GM19239 (cell line): ENCODE data around the gene ADGRG3.
"Not testable (repeated sequence)": the region's sequence is repeated elsewhere in the genome, so short reads cannot be mapped to it uniquely, and the experiment has no call there.

Experiments used
- DNase-seq: peaks from one replicate; pipeline ENCODE4 v3.0.0; 2011; ENCODE audit warnings: low spot score; ENCODE audit not compliant: insufficient read length
- FAIRE-seq: peaks from 2 replicates; lab custom pipeline; 2011; peaks lifted over from hg19 to GRCh38; lab: Jason Lieb, UNC

The ADGRG3 gene

DNA sequence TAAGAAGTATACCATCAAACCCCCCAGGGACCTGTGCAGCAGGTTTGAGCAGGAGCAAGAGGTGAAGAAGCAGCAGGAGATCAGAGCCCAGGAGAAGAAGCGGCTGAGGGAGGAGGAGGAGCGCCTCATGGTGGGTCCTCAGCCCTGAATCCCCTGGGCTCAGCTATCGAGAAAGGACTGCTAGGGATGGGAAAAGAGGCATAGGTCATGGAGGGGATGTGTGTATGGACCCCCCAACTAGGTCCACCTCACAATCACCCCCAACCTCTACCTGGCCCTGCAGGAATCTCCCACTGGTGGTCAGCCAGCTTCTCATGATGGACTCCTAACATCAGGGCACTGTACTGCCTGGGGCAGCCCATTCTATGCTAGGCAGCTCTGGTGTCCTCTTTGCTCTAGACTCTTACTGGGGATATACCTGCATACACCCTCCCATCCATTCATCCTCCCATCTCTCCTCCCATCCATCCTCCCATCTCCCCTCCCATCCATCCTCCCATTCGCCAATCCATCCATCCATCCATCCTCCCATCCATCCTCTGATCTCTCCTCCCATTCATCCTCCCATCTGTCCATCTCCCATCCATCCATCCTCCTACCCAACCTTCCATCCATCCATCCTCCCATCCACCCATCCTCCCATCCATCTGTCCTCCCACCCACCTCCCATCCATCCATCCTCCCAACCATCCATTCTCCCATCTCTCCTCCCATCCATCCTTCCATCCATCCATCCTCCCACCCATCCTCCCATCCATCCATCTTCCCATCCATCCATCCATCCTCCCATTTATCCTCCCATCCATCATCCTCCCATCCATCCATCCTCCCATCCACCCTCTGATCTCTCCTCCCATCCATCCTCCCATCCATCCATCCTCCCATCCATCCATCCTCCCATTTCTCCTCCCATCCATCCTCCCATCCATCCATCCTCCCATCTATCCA is 37.1 kb downstream of the ADGRG3 start:
- DNase-seq: no peak
- no peak for FAIRE-seq

DNA sequence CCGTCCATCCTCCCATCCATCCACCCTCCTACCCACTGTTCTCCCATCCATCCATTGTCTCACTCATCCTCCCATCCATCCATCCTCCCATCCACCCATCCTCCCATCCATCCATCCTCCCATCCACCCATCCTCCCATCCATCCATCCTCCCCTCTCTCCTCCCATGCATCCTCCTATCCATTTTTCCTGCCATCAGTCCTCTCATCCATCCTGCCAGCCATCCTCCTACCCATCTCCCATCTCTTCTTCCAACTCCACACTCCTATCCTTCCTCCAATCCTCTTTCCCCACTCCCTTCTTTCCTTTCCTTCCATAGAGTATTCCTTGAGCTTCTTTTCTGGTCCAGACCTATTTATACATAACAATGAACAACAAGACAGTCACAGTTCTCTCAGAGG is 38.6 kb downstream of the ADGRG3 start:
- DNase-seq (no peak), FAIRE-seq (no peak)

GRCh38 chr16:57707331-57707730 is 39.2 kb downstream of the ADGRG3 start:
- FAIRE-seq: no peak
- DNase-seq: no peak

- no peak for FAIRE-seq
Measured at GRCh38 chr16:57708168-57708567, 40.1 kb downstream of the ADGRG3 start.

GRCh38 chr16:57709663-57710062 is 41.6 kb downstream of the ADGRG3 start:
- no peak for FAIRE-seq
- no peak for DNase-seq

More at GRCh38 chr16:57708168-57708567, 40.1 kb downstream of the ADGRG3 start:
- no peak for DNase-seq

DNA sequence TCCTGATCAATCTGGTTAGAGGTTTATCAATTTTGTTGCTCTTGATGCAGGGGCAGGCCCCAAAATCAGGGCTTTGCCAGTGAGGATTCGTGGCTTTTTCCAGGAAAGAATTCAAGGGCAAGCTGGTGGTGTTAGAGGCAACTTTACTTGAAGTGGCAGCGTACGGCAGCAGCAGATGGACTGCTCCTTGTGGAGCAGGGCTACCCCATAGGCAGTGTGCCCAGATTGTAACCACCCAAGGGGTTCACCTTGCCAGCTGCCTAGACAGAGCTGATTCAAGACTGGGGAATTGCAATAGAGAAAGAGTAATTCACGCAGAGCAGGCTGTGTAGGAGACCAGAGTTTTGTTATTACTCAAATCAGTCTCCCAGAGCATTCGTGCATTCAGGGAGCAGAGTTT is 43.2 kb downstream of the ADGRG3 start:
- no peak for FAIRE-seq

DNA sequence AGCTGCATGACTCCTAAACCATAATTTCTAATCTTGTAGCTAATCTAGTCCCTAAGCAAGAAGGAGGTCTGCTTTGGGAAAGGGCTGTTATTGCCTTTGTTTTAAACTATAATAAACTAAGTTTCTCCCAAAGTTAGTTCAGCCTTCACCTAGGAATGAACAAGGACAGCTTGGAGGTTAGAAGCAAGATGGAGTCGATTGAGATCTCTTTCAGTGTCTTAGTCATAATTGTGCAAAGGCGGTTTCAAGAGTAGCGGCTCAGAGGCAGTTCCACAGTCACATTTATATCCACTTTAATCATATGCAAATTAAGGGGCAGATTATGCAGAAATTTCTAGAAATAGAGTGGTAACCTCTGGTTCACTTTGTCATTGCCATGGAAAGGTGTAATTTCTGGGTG is 43.9 kb downstream of the ADGRG3 start:
- no peak for FAIRE-seq
- DNase-seq: no peak

More for the DNA sequence above, 43.2 kb downstream of the ADGRG3 start:
- DNase-seq: no peak

DNA sequence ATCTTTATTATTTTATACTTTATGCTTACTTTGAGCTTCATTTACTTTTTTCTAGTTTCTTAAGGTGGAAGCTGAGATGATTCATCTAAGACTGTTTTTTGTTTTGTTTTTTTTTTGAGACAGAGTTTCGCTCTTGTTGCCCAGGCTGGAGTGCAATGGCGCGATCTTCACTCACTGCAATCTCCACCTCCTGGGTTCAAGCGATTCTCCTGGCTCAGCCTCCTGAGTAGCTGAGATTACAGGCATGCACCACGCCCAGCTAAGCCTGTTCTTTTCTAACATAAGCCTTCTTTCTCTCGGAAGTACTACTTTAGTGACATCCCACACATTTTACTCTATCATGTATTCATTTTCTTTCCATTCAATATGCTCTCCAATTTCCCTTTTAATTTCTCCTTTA is 44.5 kb downstream of the ADGRG3 start:
- FAIRE-seq, DNase-seq: not testable (repeated sequence)

DNA sequence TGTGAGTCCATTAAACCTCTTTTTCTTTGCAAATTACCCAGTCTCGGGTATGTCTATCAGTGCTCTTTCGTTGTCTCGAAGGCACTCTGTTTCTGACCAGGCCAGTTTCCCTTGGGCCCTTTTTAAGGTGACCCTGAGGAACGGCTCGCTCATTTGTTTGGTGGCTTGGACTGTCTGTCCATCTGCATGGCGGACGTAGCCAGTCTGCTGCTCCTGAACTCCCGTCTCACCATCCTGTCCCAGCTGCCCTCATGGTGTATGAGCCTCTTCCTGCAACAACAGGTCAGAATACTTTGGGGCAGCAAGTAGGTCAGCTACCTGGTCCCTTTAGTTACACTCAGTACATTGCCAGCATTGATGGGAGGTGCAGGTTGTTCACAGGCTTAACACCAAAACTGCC is 45.5 kb downstream of the ADGRG3 start:
- no peak for DNase-seq
- no peak for FAIRE-seq

GRCh38 chr16:57714047-57714446 is 45.9 kb downstream of the ADGRG3 start:
- no peak for FAIRE-seq

DNA sequence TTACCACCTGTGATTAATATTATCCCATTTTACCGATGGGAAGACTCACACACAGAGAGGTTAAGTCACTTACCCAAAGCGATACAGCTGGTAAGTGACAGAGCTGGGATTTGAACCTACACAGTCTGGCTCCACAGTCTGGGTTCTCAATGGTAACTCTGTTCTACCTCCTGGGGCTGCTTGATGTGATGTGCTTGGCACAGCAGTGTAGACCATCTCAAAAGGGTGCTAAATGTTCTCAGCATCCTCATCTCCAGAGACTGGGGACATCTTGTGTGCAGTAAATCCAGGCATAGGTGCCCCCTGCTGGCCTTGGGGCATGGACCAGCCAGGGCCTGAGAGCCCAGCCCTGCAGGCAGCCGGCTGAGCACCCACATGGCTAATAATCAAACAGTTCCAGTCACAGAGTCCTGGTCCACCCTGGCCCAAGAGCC is 52.1 kb downstream of the ADGRG3 start:
- DNase-seq: peak; percentile 34

More at GRCh38 chr16:57714047-57714446, 45.9 kb downstream of the ADGRG3 start:
- DNase-seq: no peak

GRCh38 chr16:57721356-57722209 is 53.5 kb downstream of the ADGRG3 start:
- FAIRE-seq: no peak

More for the DNA sequence above, 52.1 kb downstream of the ADGRG3 start:
- FAIRE-seq: peak; percentile 89

DNA sequence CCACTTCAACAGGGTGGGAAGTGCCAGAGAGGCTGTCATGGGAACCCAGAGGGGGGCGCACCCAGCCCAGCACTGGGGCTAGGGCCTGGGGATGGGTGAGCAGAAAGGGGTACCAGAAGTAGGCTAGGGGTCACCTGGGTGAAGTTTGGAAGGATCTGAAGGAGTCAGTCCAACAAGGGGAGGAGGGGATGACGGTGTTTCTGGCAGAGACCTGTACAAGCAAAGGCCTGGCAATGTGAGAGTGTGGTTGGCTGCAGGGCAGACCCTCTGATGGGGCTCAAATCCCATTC is 54.0 kb downstream of the ADGRG3 start:
- DNase-seq (no peak), FAIRE-seq (no peak)

More at GRCh38 chr16:57721356-57722209, 53.5 kb downstream of the ADGRG3 start:
- DNase-seq: no peak

- FAIRE-seq: no peak
Measured at GRCh38 chr16:57722651-57723050, 54.5 kb downstream of the ADGRG3 start.

GRCh38 chr16:57723170-57723569 is 55.1 kb downstream of the ADGRG3 start:
- DNase-seq (no peak), FAIRE-seq (no peak)

More at GRCh38 chr16:57722651-57723050, 54.5 kb downstream of the ADGRG3 start:
- no peak for DNase-seq

GRCh38 chr16:57724531-57724930 is 56.4 kb downstream of the ADGRG3 start:
- FAIRE-seq (no peak), DNase-seq (no peak)

DNA sequence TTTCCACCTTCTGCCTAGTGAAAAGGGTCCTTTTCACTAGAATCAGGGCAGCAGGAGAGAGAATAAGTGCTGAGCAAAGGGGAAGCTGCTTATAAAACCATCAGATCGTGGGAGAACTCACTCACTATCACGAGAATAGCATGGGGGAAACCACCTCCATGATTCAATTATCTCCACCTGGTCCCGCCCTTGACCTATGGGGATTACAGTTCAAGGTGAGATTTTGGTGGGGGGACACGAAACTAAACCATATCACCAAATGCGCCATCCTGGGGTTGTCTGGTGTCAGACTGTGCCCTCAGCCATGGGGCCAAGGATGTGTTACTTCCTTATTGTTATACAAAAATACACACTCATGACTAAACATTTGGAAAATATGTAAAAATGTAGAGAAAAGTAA is 57.0 kb downstream of the ADGRG3 start:
- DNase-seq (no peak), FAIRE-seq (no peak)

DNA sequence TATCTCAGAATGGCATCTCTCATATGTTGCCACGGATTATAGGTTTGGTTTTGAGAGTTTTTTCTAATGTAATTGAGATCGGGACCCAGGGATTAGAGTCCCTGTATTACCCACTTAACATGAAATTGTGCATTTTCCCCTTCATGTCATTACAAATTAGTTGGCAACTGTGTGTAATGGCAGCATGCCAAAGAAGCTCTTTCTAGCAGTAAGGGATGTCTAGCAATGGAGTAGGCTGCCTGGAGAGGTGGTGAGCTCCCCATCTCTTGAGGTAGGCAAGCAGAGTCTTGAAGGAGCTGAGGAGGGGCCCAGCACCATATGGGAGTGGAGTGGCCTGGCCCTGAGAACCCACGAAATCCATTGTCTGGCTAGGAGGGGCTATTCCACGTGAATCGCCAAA is 57.4 kb downstream of the ADGRG3 start:
- FAIRE-seq (no peak), DNase-seq (no peak)

DNA sequence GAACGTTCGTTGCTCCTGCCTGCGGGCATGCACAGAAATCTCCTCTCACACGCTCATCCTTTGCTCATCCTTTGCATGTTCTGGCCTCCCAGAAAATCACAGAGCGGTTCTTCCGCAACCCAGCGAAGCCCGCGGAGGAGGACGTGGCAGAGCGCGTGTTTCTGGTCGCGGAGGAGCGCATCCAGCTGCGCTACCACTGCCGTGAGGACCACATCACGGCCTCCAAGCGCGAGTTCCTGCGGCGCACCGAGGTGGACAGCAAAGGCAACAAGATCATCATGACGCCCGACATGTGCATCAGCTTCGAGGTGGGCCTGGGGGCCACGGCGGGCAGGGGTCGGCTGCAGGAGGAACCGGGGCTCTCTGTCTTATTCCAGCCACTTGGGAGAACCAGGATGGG is 57.9 kb downstream of the ADGRG3 start:
- DNase-seq (no peak), FAIRE-seq (no peak)

DNA sequence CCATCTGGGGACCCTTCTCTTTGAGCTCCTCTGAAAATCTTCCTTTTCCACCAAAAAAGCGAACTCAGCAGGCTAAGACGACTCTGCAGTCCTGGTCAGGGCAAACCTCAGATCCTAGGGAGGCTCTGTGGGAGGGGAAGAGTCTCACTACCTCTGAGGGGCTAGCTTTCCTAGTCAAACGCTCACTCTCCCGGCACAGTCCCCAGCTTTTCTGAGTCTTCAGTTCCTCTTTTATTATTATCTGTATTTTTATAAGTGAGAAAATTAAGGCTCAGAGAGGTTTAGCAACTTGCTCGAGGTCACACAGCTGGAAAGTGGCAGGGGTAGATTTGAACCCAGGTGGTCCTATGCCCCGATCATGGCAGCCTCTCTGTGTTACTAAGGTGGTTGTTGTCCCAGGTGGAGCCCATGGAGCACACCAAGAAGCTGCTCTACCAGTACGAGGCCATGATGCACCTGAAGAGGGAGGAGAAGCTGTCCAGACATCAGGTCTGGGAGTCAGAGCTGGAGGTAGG is 58.4 kb downstream of the ADGRG3 start:
- FAIRE-seq: no peak
- no peak for DNase-seq

DNA sequence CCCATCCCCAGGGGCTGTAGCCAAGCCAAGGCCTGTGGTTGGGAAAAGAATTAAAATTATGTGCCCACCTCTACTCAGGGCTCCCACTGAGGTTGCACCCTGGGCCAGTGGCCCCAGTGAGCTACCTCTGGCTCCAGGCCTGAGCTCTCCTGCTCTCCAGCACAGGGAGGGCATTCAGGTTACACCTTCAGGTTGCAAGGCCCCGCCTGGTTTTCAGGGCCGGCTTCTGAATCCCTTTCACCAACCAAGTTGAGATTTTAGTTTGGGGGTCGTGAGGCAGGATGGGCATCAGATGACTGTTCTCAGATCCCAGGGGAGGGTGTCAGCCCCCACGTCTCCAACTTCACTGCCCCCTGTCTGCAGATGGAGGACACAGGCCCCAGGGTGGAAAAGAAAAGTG is 59.5 kb downstream of the ADGRG3 start:
- FAIRE-seq (no peak), DNase-seq (no peak)
